GM12801 (cell line): ENCODE measurements around the gene SCN8A.

Source experiments
- CTCF ChIP-seq: IDR thresholded peaks from one replicate; pipeline ENCODE4 v1.5.1; 2011; ENCODE audit warnings: control low read depth; ENCODE audit not compliant: insufficient read length; ENCODE audit errors: extremely low read depth

The SCN8A gene

DNA sequence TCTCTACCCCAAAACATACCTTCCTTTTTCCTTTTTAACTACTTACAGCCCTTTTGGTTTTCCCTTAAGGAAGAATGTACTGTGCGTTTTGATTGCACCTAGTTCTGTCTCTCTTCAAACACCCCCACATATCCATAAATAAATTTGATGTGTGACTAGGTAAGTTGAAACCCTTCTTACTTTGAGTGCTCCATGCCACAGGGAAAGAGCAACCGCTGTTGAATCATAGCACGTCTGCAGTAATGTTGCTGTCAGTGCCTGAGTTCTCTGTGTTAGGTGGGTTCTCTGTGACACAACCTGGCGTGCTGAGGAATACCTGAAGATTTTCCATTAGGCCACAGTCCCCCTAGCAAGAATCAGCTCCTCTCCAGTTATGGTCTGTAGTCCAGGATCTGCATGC is 155.4 kb downstream of the SCN8A start:
- no peak for TF ChIP-seq CTCF

- no peak for TF ChIP-seq CTCF
Measured at GRCh38 chr12:51748235-51748634, 157.2 kb downstream of the SCN8A start.

GRCh38 chr12:51749206-51749985 is 158.4 kb downstream of the SCN8A start:
- TF ChIP-seq CTCF: no peak

- TF ChIP-seq CTCF: no peak
Measured at GRCh38 chr12:51749986-51750317, 158.9 kb downstream of the SCN8A start.

DNA sequence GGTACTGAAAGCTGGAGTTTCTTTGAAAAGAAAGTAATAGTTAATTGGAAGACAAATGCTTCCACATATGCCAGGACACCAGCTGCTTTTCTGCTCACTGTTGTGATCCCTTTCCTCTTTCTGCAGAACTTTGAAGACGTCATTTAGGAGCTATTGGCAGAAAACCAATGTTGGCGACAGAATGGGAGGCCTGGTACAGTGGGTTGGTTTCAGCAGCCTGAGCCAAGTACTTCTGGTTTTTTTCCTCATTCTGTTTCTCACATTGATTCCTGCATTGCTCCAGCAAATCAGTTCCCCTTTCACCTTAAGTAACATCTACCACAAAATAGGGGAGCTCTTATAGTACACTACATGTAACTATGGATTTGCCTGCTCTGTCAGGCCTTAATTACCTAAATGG is 160.6 kb downstream of the SCN8A start:
- no peak for TF ChIP-seq CTCF

DNA sequence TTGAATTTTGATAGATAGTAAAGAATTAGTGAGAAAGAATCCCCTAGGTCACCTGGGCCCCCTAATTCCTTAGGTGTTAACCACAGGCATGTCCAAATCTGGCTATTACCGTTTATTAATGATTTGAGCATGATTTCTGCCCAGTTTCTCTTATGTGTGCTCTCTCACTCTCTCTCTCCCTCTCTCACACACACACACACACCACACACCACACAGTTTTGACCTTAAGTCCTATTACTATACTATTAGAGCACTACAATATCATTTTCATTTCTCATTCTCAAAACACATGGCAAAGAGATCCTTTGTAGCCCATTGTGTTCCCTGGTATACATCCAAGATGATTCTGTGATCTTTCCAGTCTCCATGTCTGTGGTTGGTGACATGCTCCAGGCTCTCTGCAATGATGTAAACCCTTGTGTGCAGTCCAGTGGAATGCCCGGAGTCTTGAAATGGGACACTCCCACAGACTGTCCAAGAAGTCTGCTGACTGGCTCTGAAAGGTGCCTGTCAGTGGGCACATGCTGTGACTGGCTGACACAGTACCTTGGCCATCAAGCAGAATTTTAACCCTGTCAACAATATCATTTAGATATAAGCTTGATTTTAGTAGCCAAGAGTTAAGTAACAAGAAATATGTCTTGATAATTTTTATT is 161.3 kb downstream of the SCN8A start:
- TF ChIP-seq CTCF: no peak

- TF ChIP-seq CTCF: no peak
Measured at GRCh38 chr12:51753980-51754675, 163.1 kb downstream of the SCN8A start.
